ENCODE data around the gene TJP2. TPM values are rescaled to one million over a fixed set of nuclear protein-coding genes. Genes with fewer than 3 reads are reported as not detected.

The TJP2 gene
- total and polyA plus RNA-seq, 5 donors from 2014 or later, result 5.3 to 13.9 (median 10.6) TPM

- H3K36me3 Mint-ChIP-seq, result peaks cover 12% of the 10 kb centered on the region
- Histone ChIP-seq H3K27me3 (ENCODE audit: control insufficient read depth, insufficient read depth, low read length) (no peaks in the 10 kb centered on the region), H3K4me1 (ENCODE audit: control insufficient read depth, insufficient read depth, low read length, poor library complexity, severe bottlenecking) (peaks cover 8% of the 10 kb centered on the region), H3K9me3 (ENCODE audit: control insufficient read depth in 2 of 2, low read length in 2 of 2) (no peaks in the 10 kb centered on the region), H3K4me3 (ENCODE audit: low read depth, low read length) (no peak overlapping the region), H3K27ac (ENCODE audit: insufficient read depth, low read length, poor library complexity, severe bottlenecking) (no peak overlapping the region), H3K36me3 (ENCODE audit: control insufficient read depth, insufficient read depth, low read length) (no peaks in the 10 kb centered on the region)
- ATAC-seq (ENCODE audit: low read depth in 2 of 2) (no peak), DNase-seq (no peak)
- H3K27ac Mint-ChIP-seq, result no peak overlapping the region
- no peaks in the 10 kb centered on the region for H3K27me3 Mint-ChIP-seq
- H3K9me3 Mint-ChIP-seq, result no peaks in the 10 kb centered on the region
- peaks cover 8 to 21% (median 13%) of the 10 kb centered on the region in 4 donors for H3K4me1 Mint-ChIP-seq
- no peak overlapping the region for H3K4me3 Mint-ChIP-seq
Measured at GRCh38 chr9:69202556-69202955, 28.5 kb downstream of the TJP2 start.

- Mint-ChIP-seq H3K4me3 (no peak overlapping the region), H3K9me3 (no peaks in the 10 kb centered on the region), H3K36me3 (peaks cover 9% of the 10 kb centered on the region), H3K27me3 (no peaks in the 10 kb centered on the region), H3K4me1 (peaks cover 8 to 14% (median 11%) of the 10 kb centered on the region in 4 donors), H3K27ac (no peak overlapping the region)
- ATAC-seq (ENCODE audit: low read depth in 2 of 2) (no peak), DNase-seq (no peak)
- Histone ChIP-seq H3K27me3 (ENCODE audit: control insufficient read depth, insufficient read depth, low read length) (no peaks in the 10 kb centered on the region), H3K4me1 (ENCODE audit: control insufficient read depth, insufficient read depth, low read length, poor library complexity, severe bottlenecking) (peaks cover 8% of the 10 kb centered on the region), H3K27ac (ENCODE audit: insufficient read depth, low read length, poor library complexity, severe bottlenecking) (no peak overlapping the region), H3K36me3 (ENCODE audit: control insufficient read depth, insufficient read depth, low read length) (no peaks in the 10 kb centered on the region), H3K9me3 (ENCODE audit: control insufficient read depth in 2 of 2, low read length in 2 of 2) (no peaks in the 10 kb centered on the region), H3K4me3 (ENCODE audit: low read depth, low read length) (no peak overlapping the region)
Measured at GRCh38 chr9:69204326-69204725, 30.2 kb downstream of the TJP2 start.

- Histone ChIP-seq H3K4me1 (ENCODE audit: control insufficient read depth, insufficient read depth, low read length, poor library complexity, severe bottlenecking) (peaks cover 4% of the 10 kb centered on the region), H3K4me3 (ENCODE audit: low read depth, low read length) (no peak overlapping the region), H3K36me3 (ENCODE audit: control insufficient read depth, insufficient read depth, low read length) (no peaks in the 10 kb centered on the region), H3K9me3 (ENCODE audit: control insufficient read depth in 2 of 2, low read length in 2 of 2) (no peaks in the 10 kb centered on the region), H3K27ac (ENCODE audit: insufficient read depth, low read length, poor library complexity, severe bottlenecking) (no peak overlapping the region), H3K27me3 (ENCODE audit: control insufficient read depth, insufficient read depth, low read length) (no peaks in the 10 kb centered on the region)
- H3K27ac Mint-ChIP-seq, result no peak overlapping the region
- peaks cover 4 to 10% (median 8%) of the 10 kb centered on the region in 4 donors for H3K4me1 Mint-ChIP-seq
- ATAC-seq (ENCODE audit: low read depth in 2 of 2) (no peak), DNase-seq (no peak)
- H3K36me3 Mint-ChIP-seq, result peaks cover 5% of the 10 kb centered on the region
- no peaks in the 10 kb centered on the region for H3K27me3 Mint-ChIP-seq
- no peaks in the 10 kb centered on the region for H3K9me3 Mint-ChIP-seq
- no peak overlapping the region for H3K4me3 Mint-ChIP-seq
Measured at GRCh38 chr9:69204849-69205248, 30.8 kb downstream of the TJP2 start.

- Mint-ChIP-seq H3K4me1 (peaks cover 0 to 4% (median 3%) of the 10 kb centered on the region in 4 donors), H3K27me3 (no peaks in the 10 kb centered on the region), H3K9me3 (no peaks in the 10 kb centered on the region), H3K27ac (no peak overlapping the region), H3K36me3 (no peaks in the 10 kb centered on the region), H3K4me3 (no peak overlapping the region)
- no peak for DNase-seq
- H3K9me3 ChIP-seq (ENCODE audit: control insufficient read depth in 2 of 2, low read length in 2 of 2), result no peaks in the 10 kb centered on the region
- no peak for ATAC-seq (ENCODE audit: low read depth in 2 of 2)
- H3K4me1 ChIP-seq (ENCODE audit: control insufficient read depth, insufficient read depth, low read length, poor library complexity, severe bottlenecking), result no peaks in the 10 kb centered on the region
- H3K36me3 ChIP-seq (ENCODE audit: control insufficient read depth, insufficient read depth, low read length), result no peaks in the 10 kb centered on the region
- no peaks in the 10 kb centered on the region for H3K27me3 ChIP-seq (ENCODE audit: control insufficient read depth, insufficient read depth, low read length)
- H3K4me3 ChIP-seq (ENCODE audit: low read depth, low read length), result no peak overlapping the region
- H3K27ac ChIP-seq (ENCODE audit: insufficient read depth, low read length, poor library complexity, severe bottlenecking), result no peak overlapping the region
Measured at GRCh38 chr9:69206047-69206446, 32.0 kb downstream of the TJP2 start.

- no peaks in the 10 kb centered on the region for H3K36me3 ChIP-seq (ENCODE audit: control insufficient read depth, insufficient read depth, low read length)
- peak overlapping the region in 1 of 3 donors; percentile 12 for H3K27ac Mint-ChIP-seq
- no peaks in the 10 kb centered on the region for H3K9me3 Mint-ChIP-seq
- H3K36me3 Mint-ChIP-seq, result no peaks in the 10 kb centered on the region
- ATAC-seq (ENCODE audit: low read depth in 2 of 2), result no peak
- no peaks in the 10 kb centered on the region for H3K9me3 ChIP-seq (ENCODE audit: control insufficient read depth in 2 of 2, low read length in 2 of 2)
- H3K4me3 Mint-ChIP-seq, result no peak overlapping the region
- no peak overlapping the region for H3K27ac ChIP-seq (ENCODE audit: insufficient read depth, low read length, poor library complexity, severe bottlenecking)
- no peak for DNase-seq
- no peaks in the 10 kb centered on the region for H3K4me1 ChIP-seq (ENCODE audit: control insufficient read depth, insufficient read depth, low read length, poor library complexity, severe bottlenecking)
- peaks cover 2 to 4% (median 4%) of the 10 kb centered on the region in 4 donors for H3K4me1 Mint-ChIP-seq
- no peak overlapping the region for H3K4me3 ChIP-seq (ENCODE audit: low read depth, low read length)
- no peaks in the 10 kb centered on the region for H3K27me3 Mint-ChIP-seq
- no peaks in the 10 kb centered on the region for H3K27me3 ChIP-seq (ENCODE audit: control insufficient read depth, insufficient read depth, low read length)
Measured at GRCh38 chr9:69207503-69207902, 33.4 kb downstream of the TJP2 start.

- Mint-ChIP-seq H3K4me1 (peaks cover 0 to 4% (median under 1%) of the 10 kb centered on the region in 4 donors), H3K36me3 (no peaks in the 10 kb centered on the region), H3K27ac (no peak overlapping the region), H3K27me3 (no peaks in the 10 kb centered on the region), H3K4me3 (no peak overlapping the region), H3K9me3 (no peaks in the 10 kb centered on the region)
- Histone ChIP-seq H3K27ac (ENCODE audit: insufficient read depth, low read length, poor library complexity, severe bottlenecking) (no peak overlapping the region), H3K27me3 (ENCODE audit: control insufficient read depth, insufficient read depth, low read length) (no peaks in the 10 kb centered on the region), H3K36me3 (ENCODE audit: control insufficient read depth, insufficient read depth, low read length) (no peaks in the 10 kb centered on the region), H3K4me3 (ENCODE audit: low read depth, low read length) (no peak overlapping the region), H3K9me3 (ENCODE audit: control insufficient read depth in 2 of 2, low read length in 2 of 2) (no peaks in the 10 kb centered on the region), H3K4me1 (ENCODE audit: control insufficient read depth, insufficient read depth, low read length, poor library complexity, severe bottlenecking) (no peaks in the 10 kb centered on the region)
- ATAC-seq (ENCODE audit: low read depth in 2 of 2), result no peak
- DNase-seq, result no peak
Measured at GRCh38 chr9:69211424-69212036, 37.5 kb downstream of the TJP2 start.

- Histone ChIP-seq H3K27me3 (ENCODE audit: control insufficient read depth, insufficient read depth, low read length) (no peaks in the 10 kb centered on the region), H3K27ac (ENCODE audit: insufficient read depth, low read length, poor library complexity, severe bottlenecking) (no peak overlapping the region), H3K9me3 (ENCODE audit: control insufficient read depth in 2 of 2, low read length in 2 of 2) (no peaks in the 10 kb centered on the region), H3K36me3 (ENCODE audit: control insufficient read depth, insufficient read depth, low read length) (peaks cover 3% of the 10 kb centered on the region), H3K4me1 (ENCODE audit: control insufficient read depth, insufficient read depth, low read length, poor library complexity, severe bottlenecking) (no peaks in the 10 kb centered on the region), H3K4me3 (ENCODE audit: low read depth, low read length) (no peak overlapping the region)
- Mint-ChIP-seq H3K27ac (no peak overlapping the region), H3K36me3 (no peaks in the 10 kb centered on the region), H3K4me3 (no peak overlapping the region), H3K9me3 (no peaks in the 10 kb centered on the region), H3K4me1 (peaks cover 0 to 4% (median under 1%) of the 10 kb centered on the region in 4 donors), H3K27me3 (no peaks in the 10 kb centered on the region)
- DNase-seq (no peak), ATAC-seq (ENCODE audit: low read depth in 2 of 2) (no peak)
Measured at GRCh38 chr9:69213647-69214046, 39.6 kb downstream of the TJP2 start.

- DNase-seq (no peak), ATAC-seq (ENCODE audit: low read depth in 2 of 2) (no peak)
- Mint-ChIP-seq H3K9me3 (no peaks in the 10 kb centered on the region), H3K27me3 (no peaks in the 10 kb centered on the region), H3K4me1 (peaks cover 0 to 4% (median under 1%) of the 10 kb centered on the region in 4 donors), H3K4me3 (no peak overlapping the region), H3K36me3 (peaks cover 5% of the 10 kb centered on the region), H3K27ac (no peak overlapping the region)
- H3K4me1 ChIP-seq (ENCODE audit: control insufficient read depth, insufficient read depth, low read length, poor library complexity, severe bottlenecking), result no peaks in the 10 kb centered on the region
- H3K27me3 ChIP-seq (ENCODE audit: control insufficient read depth, insufficient read depth, low read length), result no peaks in the 10 kb centered on the region
- H3K9me3 ChIP-seq (ENCODE audit: control insufficient read depth in 2 of 2, low read length in 2 of 2), result no peaks in the 10 kb centered on the region
- H3K27ac ChIP-seq (ENCODE audit: insufficient read depth, low read length, poor library complexity, severe bottlenecking), result no peak overlapping the region
- H3K36me3 ChIP-seq (ENCODE audit: control insufficient read depth, insufficient read depth, low read length), result peaks cover 5% of the 10 kb centered on the region
- H3K4me3 ChIP-seq (ENCODE audit: low read depth, low read length), result no peak overlapping the region
Measured at GRCh38 chr9:69214939-69215338, 40.9 kb downstream of the TJP2 start.

Data from CD4-positive, CD25-positive, alpha-beta regulatory T cell (primary cell).